Measurements from ENCODE around the gene PWWP2B. TPM values are rescaled to one million over a fixed set of nuclear protein-coding genes. Genes with fewer than 3 reads are reported as not detected.

PWWP2B gene
- total RNA-seq, 3 donors from 2014 or later: 3.3 to 4.3 (median 4.1) TPM

DNA sequence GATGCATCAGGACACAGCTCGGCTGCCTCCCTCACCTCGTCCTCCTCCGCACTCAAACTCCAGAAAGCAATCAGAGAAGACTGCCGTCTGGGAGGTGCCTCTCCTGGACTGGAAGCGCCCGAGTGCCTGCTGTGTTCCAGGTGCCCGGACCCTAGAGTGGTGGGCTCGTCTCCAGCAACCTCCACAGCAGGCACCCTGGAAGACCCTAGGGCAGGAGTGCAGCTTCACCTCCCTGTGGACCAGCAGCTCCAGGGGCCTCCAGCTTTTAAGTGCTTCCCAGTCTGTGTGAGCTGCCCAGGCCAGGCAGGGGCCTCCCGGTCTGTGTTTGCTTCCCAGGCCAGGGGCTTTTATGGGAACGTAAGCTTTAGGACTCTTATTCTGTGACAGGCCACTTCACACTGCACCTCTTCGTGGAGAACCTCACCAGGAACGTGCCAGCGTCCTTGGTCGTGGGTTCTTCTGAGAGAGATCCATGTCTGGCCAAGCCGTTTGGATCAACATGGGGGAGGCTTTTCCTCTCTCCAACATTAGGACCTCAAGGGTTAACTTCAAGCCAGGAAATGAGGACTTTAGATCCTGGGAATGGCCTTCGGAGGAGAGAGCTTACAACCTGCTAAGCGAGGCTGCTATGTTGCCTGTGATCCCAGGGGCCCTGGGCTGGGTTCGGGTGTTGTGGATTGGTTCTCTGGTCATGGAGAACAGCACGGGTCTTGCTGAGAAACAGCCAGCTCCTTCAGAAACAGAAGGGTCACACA, 5.9 kb upstream of the PWWP2B start:
- no peak for DNase-seq
- Mint-ChIP-seq H3K36me3 (ENCODE audit: insufficient read depth) (no peaks in the 10 kb centered on the region), H3K9me3 (peaks cover 7% of the 10 kb centered on the region), H3K27me3 (ENCODE audit: low read depth) (no peaks in the 10 kb centered on the region), H3K4me3 (no peak overlapping the region), H3K4me1 (ENCODE audit: low read depth) (peaks cover 6% of the 10 kb centered on the region)
- no peak for ATAC-seq

DNA sequence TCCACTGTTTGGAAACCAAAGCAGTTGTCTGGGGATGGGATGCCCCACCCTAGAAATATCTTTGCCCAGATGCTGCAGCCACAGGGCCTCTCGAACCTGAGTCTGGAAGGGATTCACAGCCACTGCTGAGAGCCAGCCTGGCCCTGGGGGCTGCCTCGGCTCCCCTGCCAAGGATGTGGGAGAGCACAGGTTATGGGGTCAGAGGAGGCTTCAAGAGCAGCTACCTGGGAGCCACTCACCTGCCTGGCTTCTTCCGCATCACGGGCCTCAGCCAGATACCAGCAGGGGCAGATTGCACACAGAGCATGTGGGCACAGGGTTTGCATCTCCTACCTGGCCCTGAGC, 5.4 kb upstream of the PWWP2B start:
- Mint-ChIP-seq H3K27me3 (ENCODE audit: low read depth) (no peaks in the 10 kb centered on the region), H3K9me3 (peaks cover 7% of the 10 kb centered on the region), H3K4me3 (no peak overlapping the region), H3K4me1 (ENCODE audit: low read depth) (peaks cover 6% of the 10 kb centered on the region), H3K36me3 (ENCODE audit: insufficient read depth) (no peaks in the 10 kb centered on the region)
- ATAC-seq: no peak
- no peak for DNase-seq

DNA sequence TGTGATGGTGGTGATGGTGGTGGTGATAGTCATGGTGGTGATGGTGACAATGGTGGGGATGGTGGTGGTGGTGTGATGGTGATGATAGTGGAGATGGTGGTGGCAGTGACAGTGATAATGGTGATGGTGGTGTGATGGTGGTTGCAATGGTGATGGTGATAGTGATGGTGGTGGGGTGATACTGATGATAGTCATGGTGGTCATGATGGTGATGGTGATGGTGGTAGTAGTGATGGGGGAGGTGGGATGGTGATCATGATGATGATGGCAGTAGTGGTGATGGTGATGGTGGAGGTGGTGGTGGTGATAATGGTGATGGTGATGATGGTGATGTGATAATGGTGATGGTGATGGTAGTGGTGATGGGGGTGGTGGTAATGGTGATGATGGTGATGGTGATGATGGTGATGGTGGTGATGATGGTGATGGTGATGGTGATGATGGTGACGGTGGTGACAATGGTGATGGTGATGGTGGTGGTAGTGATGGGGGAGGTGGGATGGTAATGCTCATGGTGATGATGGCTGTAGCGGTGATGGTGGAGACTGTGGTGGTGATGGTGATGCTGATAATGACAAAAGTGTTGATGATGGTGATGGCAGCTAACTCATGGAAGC, 4.7 kb upstream of the PWWP2B start:
- no peaks in the 10 kb centered on the region for H3K27me3 Mint-ChIP-seq (ENCODE audit: low read depth)
- ATAC-seq (no peak), DNase-seq (no peak)
- H3K9me3 Mint-ChIP-seq: peaks cover 7% of the 10 kb centered on the region
- no peak overlapping the region for H3K4me3 Mint-ChIP-seq
- H3K36me3 Mint-ChIP-seq (ENCODE audit: insufficient read depth): no peaks in the 10 kb centered on the region
- peaks cover 6% of the 10 kb centered on the region for H3K4me1 Mint-ChIP-seq (ENCODE audit: low read depth)

- Mint-ChIP-seq H3K27me3 (ENCODE audit: low read depth) (no peaks in the 10 kb centered on the region), H3K36me3 (ENCODE audit: insufficient read depth) (no peaks in the 10 kb centered on the region)
- no peak for ATAC-seq
These were observed 3.9 kb upstream of the PWWP2B start for GRCh38 chr10:132392811-132393694.

DNA sequence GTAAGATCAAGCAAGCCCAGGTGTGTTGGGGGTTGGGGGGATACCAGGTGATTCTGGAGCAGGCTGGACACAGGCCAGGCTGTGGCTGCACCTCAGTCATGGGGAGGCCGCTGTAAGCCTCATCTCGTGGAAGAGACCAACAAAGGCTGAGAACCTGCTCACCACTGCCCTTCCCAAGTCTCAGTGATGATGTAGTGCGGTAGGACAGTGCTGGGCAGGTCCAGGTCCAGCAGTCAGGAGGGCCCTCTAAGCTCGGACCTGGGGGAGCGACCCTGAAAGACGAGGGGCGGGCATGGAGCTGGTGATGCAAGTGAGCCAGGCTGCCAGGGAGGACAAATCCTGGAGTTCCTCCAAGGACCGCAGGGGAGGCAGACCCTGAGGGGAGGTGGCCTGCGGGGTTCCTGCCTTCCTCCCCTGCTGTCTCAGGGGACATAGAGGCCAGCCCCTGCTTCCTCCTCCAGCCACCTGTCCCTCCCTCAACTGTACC, 3.3 kb upstream of the PWWP2B start:
- Mint-ChIP-seq H3K36me3 (ENCODE audit: insufficient read depth) (no peaks in the 10 kb centered on the region), H3K4me1 (ENCODE audit: low read depth) (peaks cover 8% of the 10 kb centered on the region), H3K4me3 (no peak overlapping the region), H3K27me3 (ENCODE audit: low read depth) (no peaks in the 10 kb centered on the region), H3K9me3 (peaks cover 7% of the 10 kb centered on the region)
- no peak for DNase-seq
- ATAC-seq: no peak

More at GRCh38 chr10:132392811-132393694, 3.9 kb upstream of the PWWP2B start:
- H3K9me3 Mint-ChIP-seq: peaks cover 7% of the 10 kb centered on the region
- no peak overlapping the region for H3K4me3 Mint-ChIP-seq
- H3K4me1 Mint-ChIP-seq (ENCODE audit: low read depth): peaks cover 6% of the 10 kb centered on the region
- no peak for DNase-seq

DNA sequence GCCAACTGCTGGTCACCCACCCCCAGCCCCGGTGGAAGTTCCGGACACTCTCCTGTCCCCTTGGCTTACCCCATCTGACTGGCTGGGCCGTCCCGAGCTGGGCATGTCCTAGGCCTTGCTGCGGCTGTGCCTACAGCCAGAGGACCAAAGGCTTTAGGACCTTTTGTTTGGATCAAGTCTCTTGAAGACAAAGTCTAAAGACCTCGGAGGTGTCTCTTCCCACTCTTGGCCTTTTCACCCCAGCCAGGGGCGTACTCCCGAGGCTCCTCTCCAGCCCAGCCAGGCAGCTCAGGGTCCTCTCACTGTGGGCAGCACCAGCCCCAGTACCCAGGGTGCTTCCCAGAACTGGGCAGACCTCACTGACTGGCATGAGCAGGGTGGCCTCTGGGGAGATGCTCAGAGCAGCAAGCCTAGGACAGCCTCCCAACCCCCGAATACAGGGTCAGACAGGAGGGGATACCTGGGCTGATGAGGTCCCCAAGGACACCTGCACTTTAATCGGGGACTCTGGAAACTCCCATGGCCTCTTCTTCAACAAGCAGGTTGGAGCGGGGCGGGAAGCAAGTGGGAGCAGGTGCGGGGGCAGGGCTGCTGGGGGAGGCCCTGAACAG, 2.7 kb upstream of the PWWP2B start:
- no peaks in the 10 kb centered on the region for H3K36me3 Mint-ChIP-seq (ENCODE audit: insufficient read depth)
- peaks cover 7% of the 10 kb centered on the region for H3K9me3 Mint-ChIP-seq
- H3K4me1 Mint-ChIP-seq (ENCODE audit: low read depth): peaks cover 12% of the 10 kb centered on the region
- DNase-seq: no peak
- H3K4me3 Mint-ChIP-seq: peak overlapping the region; percentile 50
- no peak for ATAC-seq
- H3K27me3 Mint-ChIP-seq (ENCODE audit: low read depth): no peaks in the 10 kb centered on the region

DNA sequence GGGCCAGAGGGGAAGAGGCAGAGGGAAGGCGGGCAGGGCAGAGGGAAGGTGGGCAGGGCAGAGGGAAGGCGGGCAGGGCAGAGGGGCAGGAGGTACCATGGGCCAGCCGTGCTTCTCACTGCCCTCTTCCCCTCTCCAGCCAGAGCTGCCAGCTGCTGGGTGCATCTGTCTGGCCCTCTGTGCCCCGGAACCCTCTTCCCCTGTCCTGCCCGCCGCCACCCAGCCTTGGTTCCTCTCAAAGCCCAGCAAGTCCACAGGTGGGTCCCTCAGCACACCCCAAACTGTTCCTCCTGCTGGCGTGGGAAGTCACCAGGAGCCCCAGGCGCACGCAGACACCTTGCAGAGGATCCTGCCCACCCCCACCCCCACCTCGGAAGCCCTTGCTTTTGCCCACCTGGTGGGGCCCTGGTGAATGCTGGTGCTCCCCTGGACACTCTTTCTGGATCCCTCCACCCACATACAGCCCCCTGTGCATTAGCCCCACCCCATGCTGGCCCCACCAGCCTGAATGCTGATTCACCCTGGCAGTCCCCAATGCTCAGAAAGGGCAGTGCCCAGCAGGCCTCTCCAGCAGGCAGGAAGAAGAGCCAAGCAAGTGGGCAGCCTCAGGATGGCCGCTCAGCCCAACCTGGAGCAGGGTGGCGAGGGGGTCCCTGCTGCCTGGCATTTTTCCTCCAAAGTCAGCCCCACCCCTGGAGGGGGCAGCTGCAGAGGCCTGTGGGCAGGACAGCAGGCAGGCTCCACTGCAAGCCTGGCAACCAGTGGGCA, 1.9 kb upstream of the PWWP2B start:
- peaks cover 7% of the 10 kb centered on the region for H3K9me3 Mint-ChIP-seq
- H3K4me1 Mint-ChIP-seq (ENCODE audit: low read depth): peaks cover 17% of the 10 kb centered on the region
- H3K27me3 Mint-ChIP-seq (ENCODE audit: low read depth): no peaks in the 10 kb centered on the region
- no peak for DNase-seq
- H3K4me3 Mint-ChIP-seq: peak overlapping the region; percentile 50
- no peaks in the 10 kb centered on the region for H3K36me3 Mint-ChIP-seq (ENCODE audit: insufficient read depth)
- ATAC-seq: no peak

- Mint-ChIP-seq H3K4me3 (no peak overlapping the region), H3K9me3 (peaks cover 7% of the 10 kb centered on the region), H3K4me1 (ENCODE audit: low read depth) (peaks cover 20% of the 10 kb centered on the region), H3K36me3 (ENCODE audit: insufficient read depth) (no peaks in the 10 kb centered on the region), H3K27me3 (ENCODE audit: low read depth) (no peaks in the 10 kb centered on the region)
- peak; percentile 30 for DNase-seq
- ATAC-seq: peak; percentile 2 to 8
These were observed 1.1 kb upstream of the PWWP2B start for GRCh38 chr10:132395704-132396493.

DNA sequence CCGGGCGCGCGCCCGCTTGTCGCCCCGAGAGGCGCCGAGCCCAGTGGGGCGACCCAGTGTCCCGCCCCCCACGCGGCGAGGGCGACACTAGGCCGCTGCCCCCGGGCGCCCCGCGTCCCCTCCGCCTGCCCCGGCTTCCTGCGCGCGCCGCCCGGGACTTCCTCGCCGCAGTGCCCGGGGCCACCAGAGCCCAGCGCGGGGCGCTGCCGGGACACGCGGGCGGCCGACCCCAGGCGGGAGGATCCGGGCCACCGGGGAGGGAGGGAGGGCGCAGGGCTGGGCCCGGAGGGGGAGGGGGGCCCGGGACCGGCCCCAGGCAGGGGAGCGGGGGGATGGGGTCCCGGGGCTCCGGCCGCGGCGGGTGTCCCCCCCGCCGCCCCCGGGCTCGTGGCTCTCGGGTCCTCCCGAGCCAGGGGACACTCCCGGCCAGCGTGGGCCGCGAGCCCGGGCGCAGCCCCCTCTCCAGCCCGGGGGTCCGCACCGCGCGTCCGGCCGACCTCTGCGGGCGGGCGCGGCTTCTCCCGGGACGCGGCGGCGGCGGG, 435 bp upstream of the PWWP2B start:
- ATAC-seq (peak; percentile 71 to 72), DNase-seq (peak; percentile 57)
- Mint-ChIP-seq H3K36me3 (ENCODE audit: insufficient read depth) (no peaks in the 10 kb centered on the region), H3K27me3 (ENCODE audit: low read depth) (no peaks in the 10 kb centered on the region), H3K9me3 (peaks cover 7% of the 10 kb centered on the region), H3K4me3 (no peak overlapping the region), H3K4me1 (ENCODE audit: low read depth) (peaks cover 20% of the 10 kb centered on the region)

DNA sequence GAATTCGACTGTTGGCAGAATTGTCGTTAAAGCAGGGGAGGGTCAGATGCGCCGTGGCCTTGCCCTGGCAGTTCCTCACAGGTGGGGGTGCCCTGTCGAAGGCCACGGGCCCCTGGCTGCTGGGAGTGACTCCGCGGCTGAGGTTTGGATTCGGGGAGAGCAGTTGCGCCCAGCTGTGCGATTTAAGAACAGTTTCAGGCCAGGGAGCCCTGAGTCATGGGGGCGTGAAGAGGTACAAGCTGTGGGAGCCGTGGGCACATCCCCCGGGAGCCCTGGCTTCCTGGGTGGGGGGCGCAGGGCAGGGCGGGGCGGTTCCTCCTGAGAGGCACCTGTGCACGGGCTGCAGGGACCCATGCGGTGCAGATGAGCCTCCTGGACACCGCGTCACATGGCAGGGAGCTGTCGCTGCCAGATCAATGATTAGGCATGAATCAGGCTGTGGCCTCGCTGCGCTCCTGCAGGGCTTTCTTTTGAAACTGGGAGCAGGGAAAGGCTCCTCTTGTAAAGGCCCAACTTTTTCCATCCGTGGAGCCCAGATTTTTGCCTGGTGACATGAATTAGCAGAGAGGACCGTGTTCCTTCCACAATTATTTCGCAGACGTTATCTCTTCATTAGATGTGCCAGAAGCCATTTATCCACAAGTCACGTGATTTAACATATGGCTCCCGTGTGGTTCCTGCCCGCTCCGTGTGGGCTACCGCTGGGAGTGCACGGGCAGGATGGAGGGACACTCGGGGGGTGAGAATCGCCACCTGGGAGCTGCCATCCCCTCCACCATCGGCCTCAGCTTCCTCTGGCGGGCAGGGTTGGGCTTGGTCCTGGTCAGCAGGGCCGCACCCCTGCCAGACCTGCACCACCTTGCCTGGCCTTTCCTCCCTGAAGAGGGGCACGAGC, 918 bp downstream of the PWWP2B start:
- H3K4me1 Mint-ChIP-seq (ENCODE audit: low read depth): peaks cover 20% of the 10 kb centered on the region
- DNase-seq: peak; percentile 25
- peak overlapping the region; percentile 81 for H3K4me3 Mint-ChIP-seq
- H3K27me3 Mint-ChIP-seq (ENCODE audit: low read depth): no peaks in the 10 kb centered on the region
- ATAC-seq: peak; percentile 36 to 42
- no peaks in the 10 kb centered on the region for H3K9me3 Mint-ChIP-seq
- H3K36me3 Mint-ChIP-seq (ENCODE audit: insufficient read depth): no peaks in the 10 kb centered on the region

DNA sequence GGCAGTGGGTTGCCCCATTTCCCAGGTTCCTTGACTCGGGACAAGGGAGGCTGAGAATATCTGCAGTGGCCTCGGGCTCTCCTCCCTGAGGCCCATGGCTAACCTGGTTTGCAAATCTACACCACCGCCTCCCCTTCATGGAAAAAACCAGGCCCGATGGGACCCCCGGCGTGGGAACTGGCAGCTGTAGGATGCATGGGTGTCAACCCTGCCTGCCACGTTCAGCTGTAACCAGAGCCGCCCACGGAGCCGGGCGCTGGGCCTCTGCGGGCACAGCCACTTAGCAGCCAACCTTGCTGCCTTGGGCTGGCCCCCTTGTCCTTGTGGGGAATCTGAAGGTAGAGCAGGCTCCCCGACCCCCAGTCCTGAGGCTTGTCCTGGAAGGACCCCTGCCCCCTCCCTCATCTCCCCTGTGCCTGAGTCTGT, 1.6 kb downstream of the PWWP2B start:
- Mint-ChIP-seq H3K4me3 (no peak overlapping the region), H3K9me3 (no peaks in the 10 kb centered on the region), H3K36me3 (ENCODE audit: insufficient read depth) (no peaks in the 10 kb centered on the region), H3K4me1 (ENCODE audit: low read depth) (peaks cover 20% of the 10 kb centered on the region), H3K27me3 (ENCODE audit: low read depth) (no peaks in the 10 kb centered on the region)
- DNase-seq: no peak
- ATAC-seq: no peak

All from activated T-cell treated with anti-CD3 and anti-CD28 coated beads, Interleukin-2, amount 50 U/mL, for 4 hours (primary cell).